Dermis blood vessel endothelial cell (primary cell): Measurements from ENCODE around the gene JARID2. TPM values are rescaled to one million over a fixed set of nuclear protein-coding genes. Genes with fewer than 3 reads are reported as not detected.
"Not testable (repeated sequence)": the region's sequence is repeated elsewhere in the genome, so short reads cannot be mapped to it uniquely, and the experiment has no call there.

Experiments
- DNase-seq: peaks from one replicate; pipeline ENCODE4 v3.0.0; 2010
- total RNA-seq: library from RNA; depleted of rRNA; stranded (reverse); fragments of >200 nt; gene quantifications from 2 replicates; pipeline ENCODE4 v1.2.3, GENCODE V29; 2014

JARID2 gene
- total RNA-seq, 1 donor from 2014 or later, result 15.3 TPM

- DNase-seq, result no peak
Measured at GRCh38 chr6:15405129-15406068, 159.5 kb downstream of the JARID2 start.

- DNase-seq, result no peak
Measured at GRCh38 chr6:15406452-15406851, 160.6 kb downstream of the JARID2 start.

- no peak for DNase-seq
Measured at GRCh38 chr6:15408008-15408407, 162.1 kb downstream of the JARID2 start.

GRCh38 chr6:15408758-15409157, 162.9 kb downstream of the JARID2 start:
- DNase-seq, result no peak

- no peak for DNase-seq
Measured at GRCh38 chr6:15409301-15410125, 163.6 kb downstream of the JARID2 start.

GRCh38 chr6:15410126-15410391, 164.2 kb downstream of the JARID2 start:
- DNase-seq, result no peak

GRCh38 chr6:15410752-15411151, 164.9 kb downstream of the JARID2 start:
- no peak for DNase-seq

GRCh38 chr6:15411766-15412165, 165.9 kb downstream of the JARID2 start:
- no peak for DNase-seq

GRCh38 chr6:15412767-15413166, 166.9 kb downstream of the JARID2 start:
- no peak for DNase-seq

- no peak for DNase-seq
Measured at GRCh38 chr6:15413466-15414234, 167.8 kb downstream of the JARID2 start.

GRCh38 chr6:15414235-15414612, 168.4 kb downstream of the JARID2 start:
- no peak for DNase-seq

- not testable (repeated sequence) for DNase-seq
Measured at GRCh38 chr6:15415622-15416021, 169.8 kb downstream of the JARID2 start.

GRCh38 chr6:15416932-15417509, 171.2 kb downstream of the JARID2 start:
- no peak for DNase-seq

- DNase-seq, result no peak
Measured at GRCh38 chr6:15417811-15418210, 171.9 kb downstream of the JARID2 start.

GRCh38 chr6:15419493-15419892, 173.6 kb downstream of the JARID2 start:
- no peak for DNase-seq

GRCh38 chr6:15420959-15421438, 175.1 kb downstream of the JARID2 start:
- DNase-seq, result peak; percentile 65

GRCh38 chr6:15421945-15422733, 176.3 kb downstream of the JARID2 start:
- no peak for DNase-seq

- no peak for DNase-seq
Measured at GRCh38 chr6:15423286-15423993, 177.6 kb downstream of the JARID2 start.

GRCh38 chr6:15425947-15426346, 180.1 kb downstream of the JARID2 start:
- DNase-seq, result no peak

GRCh38 chr6:15426395-15426794, 180.5 kb downstream of the JARID2 start:
- DNase-seq, result no peak

- DNase-seq, result no peak
Measured at GRCh38 chr6:15426901-15427300, 181.0 kb downstream of the JARID2 start.
